Thoracic aorta (tissue), 2 donors: ENCODE data around the gene BROX. TPM values are rescaled to one million over a fixed set of nuclear protein-coding genes. Genes with fewer than 3 reads are reported as not detected.

ENCODE experiments used
- ATAC-seq: fragments of 150-250 bp; one replicate; pipeline ENCODE4 v1.8.0; 2017; ENCODE audit warnings: low read depth; ENCODE audit not compliant: insufficient number of reproducible peaks, low FRiP score
- DNase-seq: peaks from one replicate; pipeline ENCODE4 v3.0.0-alpha.2; 2020; ENCODE audit warnings: low spot score
- H3K27ac ChIP-seq, 2 donors: fragments of 200-600 bp; sonication (generic); 1 replicate in 1 of 2; 2 replicates in 1 of 2; pipeline ENCODE4 v1.5.1; 2016; ENCODE audit warnings: mild to moderate bottlenecking in 2 of 2, moderate library complexity in 2 of 2
- H3K27me3 ChIP-seq: fragments of 200-600 bp; sonication (generic); replicated peaks from 2 replicates; pipeline ENCODE4 v1.6.0; 2016; ENCODE audit warnings: mild to moderate bottlenecking; ENCODE audit not compliant: insufficient read depth
- H3K36me3 ChIP-seq: fragments of 200-600 bp; sonication (generic); one replicate; pipeline ENCODE4 v1.5.1; 2016
- H3K4me1 ChIP-seq, 2 donors: fragments of 200-600 bp; sonication (generic); 1 replicate in 1 of 2; 2 replicates in 1 of 2; pipeline versions ENCODE4 v1.5.1 to v1.6.0; 2016; ENCODE audit warnings: low read depth in 2 of 2, mild to moderate bottlenecking in 1 of 2; ENCODE audit not compliant: control insufficient read depth in 1 of 2
- H3K4me3 ChIP-seq: fragments of 200-600 bp; sonication (generic); 2 replicates; pipeline ENCODE4 v1.5.1; 2016; ENCODE audit warnings: mild to moderate bottlenecking
- H3K9me3 ChIP-seq: fragments of 200-600 bp; sonication (generic); 2 replicates; pipeline ENCODE4 v1.5.1; 2016
- CTCF ChIP-seq: fragments of 200-600 bp; sonication (generic); IDR thresholded peaks from one replicate; pipeline ENCODE4 v1.5.1; 2019; ENCODE audit warnings: antibody characterized with exemption
- total RNA-seq, 2 donors: library from RNA; depleted of rRNA; stranded (reverse); fragments of >200 nt; gene quantifications; one replicate each; pipeline versions ENCODE4 v1.1.0 to v1.2.3, GENCODE V29; 2016

Gene BROX
- total RNA-seq, 2 donors from 2014 or later = 24.4 to 36.0 TPM

- no peak for TF ChIP-seq CTCF
- ATAC-seq = no peak
- Histone ChIP-seq H3K27ac (no peak overlapping the region), H3K36me3 (no peaks in the 10 kb centered on the region), H3K4me1 (peaks cover 0 to 2% of the 10 kb centered on the region in 2 donors), H3K27me3 (no peaks in the 10 kb centered on the region), H3K9me3 (no peaks in the 10 kb centered on the region), H3K4me3 (no peak overlapping the region)
- no peak for DNase-seq
These were observed 65.1 kb downstream of the BROX start for GRCh38 chr1:222777463-222777862.

GRCh38 chr1:222777977-222778376 is 65.6 kb downstream of the BROX start:
- peaks cover 0 to 2% of the 10 kb centered on the region in 2 donors for H3K4me1 ChIP-seq
- DNase-seq (no peak), ATAC-seq (no peak)
- H3K4me3 ChIP-seq = no peak overlapping the region
- H3K27ac ChIP-seq = no peak overlapping the region
- TF ChIP-seq CTCF = no peak
- no peaks in the 10 kb centered on the region for H3K36me3 ChIP-seq
- no peaks in the 10 kb centered on the region for H3K27me3 ChIP-seq
- no peaks in the 10 kb centered on the region for H3K9me3 ChIP-seq

- ATAC-seq = no peak
- H3K27ac ChIP-seq = no peak overlapping the region
These were observed 68.9 kb downstream of the BROX start for GRCh38 chr1:222781251-222781650.

GRCh38 chr1:222783051-222783450 is 70.7 kb downstream of the BROX start:
- no peak for ATAC-seq
- H3K36me3 ChIP-seq = no peaks in the 10 kb centered on the region

More at GRCh38 chr1:222781251-222781650, 68.9 kb downstream of the BROX start:
- DNase-seq = no peak
- H3K36me3 ChIP-seq = no peaks in the 10 kb centered on the region
- no peak overlapping the region for H3K4me3 ChIP-seq
- no peaks in the 10 kb centered on the region for H3K9me3 ChIP-seq
- no peak for TF ChIP-seq CTCF
- H3K4me1 ChIP-seq = no peaks in the 10 kb centered on the region
- H3K27me3 ChIP-seq = no peaks in the 10 kb centered on the region

GRCh38 chr1:222784371-222784770 is 72.0 kb downstream of the BROX start:
- Histone ChIP-seq H3K9me3 (no peaks in the 10 kb centered on the region), H3K36me3 (no peaks in the 10 kb centered on the region), H3K4me3 (no peak overlapping the region), H3K4me1 (no peaks in the 10 kb centered on the region), H3K27me3 (no peaks in the 10 kb centered on the region), H3K27ac (no peak overlapping the region)
- TF ChIP-seq CTCF = no peak
- DNase-seq = no peak
- ATAC-seq = no peak

More at GRCh38 chr1:222783051-222783450, 70.7 kb downstream of the BROX start:
- no peak overlapping the region for H3K4me3 ChIP-seq
- no peaks in the 10 kb centered on the region for H3K27me3 ChIP-seq
- TF ChIP-seq CTCF = no peak
- no peaks in the 10 kb centered on the region for H3K9me3 ChIP-seq
- H3K4me1 ChIP-seq = no peaks in the 10 kb centered on the region
- DNase-seq = no peak
- H3K27ac ChIP-seq = no peak overlapping the region

Other genes with a start within 250 kb of the BROX start
- gene HHIPL2, start 164.5 kb upstream of the BROX start, total RNA-seq = not detected
- gene TAF1A, start 122.6 kb upstream of the BROX start, total RNA-seq = 1 to 10 TPM; 2.0 to 2.8 TPM
- 10 to 100 TPM; 44.0 to 72.9 TPM for gene MIA3, start 94.5 kb upstream of the BROX start, total RNA-seq
- 10 to 100 TPM; 59.2 to 61.7 TPM for gene AIDA, start 73 bp upstream of the BROX start, total RNA-seq
- gene FAM177B, start 24.6 kb downstream of the BROX start, total RNA-seq = 1 to 10 TPM in 1 of 2 donors, not detected in 1; 3.1 TPM
- gene DISP1, start 102.5 kb downstream of the BROX start, total RNA-seq = 1 to 10 TPM; 5.6 to 7.0 TPM